Measurements from ENCODE around the gene GPD2. TPM values are rescaled to one million over a fixed set of nuclear protein-coding genes. Genes with fewer than 3 reads are reported as not detected.

GPD2 gene
- 114 and 131 TPM in 2 replicates for total RNA-seq (2014; rRNA removed)
- polyA plus RNA-seq (2012), result 14.3 TPM

DNA sequence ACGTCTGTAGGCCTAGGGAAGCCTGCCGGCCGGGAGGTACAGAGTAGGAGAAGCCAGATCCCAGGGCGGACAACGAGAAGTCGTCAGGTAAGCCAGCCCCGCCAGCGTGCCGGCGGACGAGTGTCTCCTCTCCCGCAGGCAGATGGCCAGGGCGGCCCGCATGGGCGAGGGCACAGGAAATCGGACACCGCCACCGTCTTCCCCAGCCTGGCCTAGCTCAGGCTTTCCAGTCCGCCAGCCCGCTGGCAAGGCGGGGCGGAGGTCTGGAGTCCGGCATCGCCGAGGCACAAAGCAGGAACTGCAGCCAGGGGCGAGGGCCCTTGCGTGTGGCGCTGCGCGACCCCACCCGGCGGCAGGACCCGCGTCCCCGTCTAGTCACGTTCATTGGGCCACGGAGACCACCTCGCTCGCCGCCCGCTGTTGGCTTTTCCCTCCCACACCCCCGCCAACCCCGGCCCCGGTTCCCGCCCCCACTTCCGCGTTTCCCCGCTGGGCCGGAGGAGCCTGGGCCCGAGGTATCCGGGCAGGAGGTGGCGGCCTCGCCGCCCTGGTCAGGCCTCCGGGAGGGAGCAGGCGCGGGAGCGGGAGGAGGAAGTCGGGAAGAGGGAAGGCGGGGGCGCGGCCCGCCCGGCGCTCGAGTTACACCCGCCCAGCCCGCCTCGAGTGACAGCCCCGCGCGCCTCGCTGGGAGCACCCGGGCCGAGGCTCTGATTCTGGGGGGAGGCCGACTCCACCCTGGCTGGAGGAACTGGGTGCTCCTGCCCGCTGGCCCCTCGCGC lies at the start of gene GPD2:
Gene GPD2 (plus strand): TSS at position 662 of the 779 bp plus-strand sequence. CDS start 39,727 bp downstream, outside the sequence.
- DNase-seq (ENCODE audit: low read depth), result peak; percentile 87

DNA sequence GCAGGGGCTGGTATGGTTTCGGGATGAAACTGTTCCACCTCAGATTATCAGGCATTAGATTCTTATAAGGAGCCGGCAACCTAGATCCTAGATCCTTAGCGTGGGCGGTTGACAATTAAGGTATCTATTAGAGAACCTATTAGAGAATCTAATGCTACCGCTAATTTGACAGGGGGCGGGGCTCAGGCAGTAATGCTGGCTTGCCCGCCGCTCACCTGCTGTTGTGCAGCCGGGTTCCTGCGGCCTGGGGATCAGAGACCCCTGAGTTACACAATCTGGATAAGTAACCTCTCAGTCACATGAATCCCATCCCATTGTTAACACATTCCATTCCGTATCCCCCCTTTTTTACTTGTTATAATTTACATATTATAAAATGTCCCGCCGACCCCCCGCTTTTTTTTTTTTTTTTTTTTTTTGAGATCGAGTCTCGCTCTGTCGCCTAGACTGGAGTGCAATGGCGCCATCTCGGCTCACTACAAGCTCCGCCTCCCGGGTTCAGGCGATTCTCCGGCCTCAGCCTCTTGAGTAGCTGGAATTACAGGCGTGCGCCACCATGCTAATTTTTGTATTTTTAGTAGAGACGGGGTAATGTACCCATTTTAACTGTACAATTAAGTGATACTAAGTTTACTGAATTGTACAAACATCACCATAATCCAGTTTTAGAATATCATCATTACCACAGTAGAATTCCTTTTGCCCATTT lies 42.0 kb upstream of the GPD2 start:
- no peak for DNase-seq (ENCODE audit: low read depth)

DNA sequence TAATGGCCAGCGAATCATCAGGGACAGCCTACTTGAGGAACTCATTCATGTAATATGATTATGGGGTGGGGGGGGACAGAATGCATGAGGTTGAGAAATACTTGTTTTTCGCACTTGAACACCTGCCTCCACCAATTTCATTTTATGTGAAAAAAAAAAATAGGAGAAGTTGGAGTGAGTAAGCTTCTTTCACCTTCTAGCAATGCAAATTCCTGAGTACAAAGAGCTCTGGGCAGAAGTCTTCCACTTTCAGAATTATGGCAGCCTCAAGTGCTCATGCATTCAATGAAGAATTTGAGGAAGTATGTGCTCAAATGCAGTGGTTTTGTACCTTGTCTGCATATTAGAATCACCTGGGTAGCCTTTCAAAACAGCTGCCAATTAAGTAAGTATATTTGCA lies 40.1 kb upstream of the GPD2 start:
- no peak for DNase-seq (ENCODE audit: low read depth)

DNA sequence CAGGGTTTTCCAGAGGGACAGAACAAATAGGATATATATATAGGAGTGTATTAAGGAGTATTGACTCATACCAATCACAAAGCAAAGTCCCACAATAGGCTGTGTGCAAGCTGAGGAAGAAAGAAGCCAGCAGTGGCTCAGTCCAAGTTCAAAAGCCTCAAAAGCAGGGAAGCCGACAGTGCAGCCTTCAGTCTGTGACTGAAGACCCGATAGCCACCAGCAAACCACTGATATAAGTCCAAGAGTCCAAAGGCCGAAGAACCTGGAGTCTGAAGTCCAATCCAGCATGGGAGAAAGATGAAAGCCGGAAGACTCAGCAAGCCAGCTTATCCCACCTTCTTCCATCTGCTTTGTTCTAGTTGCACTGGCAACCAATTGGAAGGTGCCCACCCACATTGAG lies 39.0 kb upstream of the GPD2 start:
- DNase-seq (ENCODE audit: low read depth), result no peak

DNA sequence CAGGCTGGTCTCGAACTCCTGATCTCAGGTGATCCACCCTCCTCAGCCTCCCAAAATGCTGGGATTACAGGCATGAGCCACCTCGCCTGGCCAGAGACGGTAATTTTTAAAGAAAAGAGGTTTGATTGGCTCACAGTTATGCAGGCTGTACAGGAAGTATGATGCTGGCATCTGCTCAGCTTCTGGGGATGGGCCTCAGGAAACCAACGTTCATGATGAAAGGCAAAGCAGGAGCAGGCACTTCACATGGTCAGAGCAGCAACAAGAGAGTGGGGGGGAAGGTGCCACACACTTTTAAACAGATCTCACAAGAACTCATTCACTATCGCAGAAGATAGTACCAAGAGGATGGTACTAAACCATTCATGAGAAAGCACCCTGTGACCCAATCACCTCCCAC lies 38.0 kb upstream of the GPD2 start:
- no peak for DNase-seq (ENCODE audit: low read depth)

DNA sequence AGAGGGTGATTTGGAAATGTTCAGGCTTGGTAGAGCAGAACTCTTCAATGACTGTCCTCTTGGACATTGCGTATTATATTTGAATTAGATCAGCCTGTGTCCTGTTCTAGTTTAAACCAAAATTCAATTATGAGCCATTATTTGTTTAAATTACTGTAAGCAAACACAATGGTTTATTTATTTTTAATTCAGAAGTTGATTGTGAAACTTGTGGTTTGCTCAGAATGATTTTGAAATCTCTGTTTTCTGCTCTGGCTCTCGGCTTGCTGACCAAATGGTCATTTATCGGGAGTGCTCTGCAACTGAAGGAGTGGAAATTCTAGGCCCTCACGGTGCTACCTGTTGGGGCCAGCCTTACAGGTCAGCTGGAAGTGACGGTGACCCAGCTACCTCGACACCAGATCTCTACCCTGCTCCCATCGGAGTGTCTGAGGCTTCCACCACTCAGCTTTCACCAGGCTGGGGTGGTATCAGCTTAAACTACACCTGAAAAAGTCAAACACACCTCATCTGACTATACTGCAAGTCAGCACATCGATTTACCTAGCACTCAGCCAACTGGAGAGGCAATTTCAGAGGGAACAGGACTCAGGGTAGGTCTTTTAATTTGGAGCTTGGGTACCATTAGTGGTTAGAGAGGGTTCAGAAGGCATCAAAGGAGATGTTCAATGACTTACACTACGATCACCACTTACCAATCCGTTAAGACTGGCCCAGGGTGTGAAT lies 36.8 kb upstream of the GPD2 start:
- peak; percentile 30 for DNase-seq (ENCODE audit: low read depth)

DNA sequence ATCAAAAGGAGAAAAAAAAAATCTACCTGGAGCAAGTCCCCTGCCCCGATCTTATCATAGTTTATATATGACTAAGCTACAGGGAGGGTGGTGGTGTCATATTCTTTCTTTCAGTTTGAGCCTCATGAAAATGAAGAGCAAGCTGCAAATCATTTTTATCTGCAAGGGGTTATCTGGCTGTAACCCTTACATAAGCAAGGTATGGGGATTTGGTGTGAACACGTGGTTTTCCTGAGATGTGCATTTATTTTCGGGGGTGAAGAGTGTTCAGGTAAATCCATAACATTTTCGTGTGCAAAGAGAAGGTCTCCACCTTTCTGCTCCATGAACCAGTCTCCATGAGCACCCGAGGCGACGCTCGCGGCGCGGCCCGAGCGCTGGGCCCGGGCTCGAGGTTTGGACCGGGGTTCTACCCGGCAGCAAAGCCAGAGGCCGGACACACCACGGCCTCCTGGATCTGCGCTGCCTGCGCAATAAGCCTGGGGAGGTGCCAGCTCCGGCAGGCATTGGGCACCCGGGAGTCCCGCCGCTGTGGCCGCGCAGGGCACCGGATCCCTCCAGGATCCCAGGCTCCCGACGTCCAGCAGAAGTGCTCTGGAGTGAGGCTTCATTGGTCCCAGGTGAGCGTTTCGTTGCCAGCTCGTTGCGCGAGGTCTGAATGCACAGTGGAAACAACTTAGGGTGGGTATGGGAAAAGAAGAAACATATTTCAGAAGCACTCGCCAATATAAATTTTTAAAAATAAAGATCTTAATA lies 36.1 kb upstream of the GPD2 start:
- DNase-seq (ENCODE audit: low read depth), result peak; percentile 83

DNA sequence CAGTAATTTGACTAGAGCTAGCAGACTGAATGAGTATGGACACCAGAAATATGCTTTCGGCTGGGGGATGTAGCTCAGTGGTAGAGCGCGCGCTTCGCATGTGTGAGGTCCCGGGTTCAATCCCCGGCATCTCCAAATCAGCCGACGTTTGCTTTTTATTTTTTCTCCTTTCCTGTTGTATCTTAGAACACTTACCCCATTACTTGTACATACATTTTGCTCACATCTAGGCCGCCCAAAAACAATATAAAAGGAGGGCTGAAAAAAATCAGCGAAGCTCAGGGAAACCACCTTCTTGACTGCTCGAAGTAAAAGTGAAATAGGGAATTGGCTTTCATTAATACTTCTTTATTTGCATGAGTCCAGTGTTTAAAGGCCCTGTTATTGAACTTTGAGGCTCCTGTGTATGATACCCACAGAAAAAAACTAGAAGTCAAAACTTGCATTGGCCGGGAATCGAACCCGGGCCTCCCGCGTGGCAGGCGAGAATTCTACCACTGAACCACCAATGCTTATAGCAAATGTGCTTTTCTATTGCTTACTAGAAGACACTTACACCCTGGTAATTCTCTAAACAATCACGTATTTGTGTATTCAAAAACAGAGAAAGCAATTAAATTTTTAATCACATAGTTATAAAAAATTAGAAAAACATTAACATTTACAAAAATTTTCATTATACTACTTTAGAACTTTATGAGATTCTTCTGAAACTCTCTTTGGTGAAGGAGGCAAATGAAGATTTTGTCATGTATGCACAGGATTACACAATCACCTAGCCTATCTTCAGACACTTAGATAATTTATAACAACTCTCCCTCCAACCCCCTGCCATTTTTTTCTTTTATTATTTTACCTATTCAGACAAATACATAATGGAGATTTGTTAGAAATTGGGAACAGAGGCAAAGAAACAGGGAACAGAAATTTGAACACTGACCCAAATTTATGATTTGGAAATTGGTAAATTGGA lies 35.2 kb upstream of the GPD2 start:
- peak; percentile 83 for DNase-seq (ENCODE audit: low read depth)

DNA sequence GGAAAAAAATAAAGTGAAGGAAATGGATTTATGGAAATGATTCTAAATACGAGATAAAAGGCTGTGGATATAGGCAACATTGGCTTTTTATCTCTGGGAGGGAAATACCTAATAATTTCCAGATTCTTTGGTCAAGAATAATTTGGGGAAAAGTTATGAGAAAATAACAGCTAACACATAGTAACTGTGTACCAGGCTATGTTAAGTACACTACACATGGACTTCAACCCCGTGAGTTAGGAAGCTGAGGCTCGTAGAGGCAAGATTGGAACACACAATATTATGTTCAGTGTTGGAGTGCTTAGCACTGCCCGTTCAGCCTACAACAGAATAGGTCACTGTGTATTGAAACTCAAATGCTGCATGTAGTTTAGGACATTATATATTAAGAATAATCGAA lies 34.3 kb upstream of the GPD2 start:
- DNase-seq (ENCODE audit: low read depth), result no peak

DNA sequence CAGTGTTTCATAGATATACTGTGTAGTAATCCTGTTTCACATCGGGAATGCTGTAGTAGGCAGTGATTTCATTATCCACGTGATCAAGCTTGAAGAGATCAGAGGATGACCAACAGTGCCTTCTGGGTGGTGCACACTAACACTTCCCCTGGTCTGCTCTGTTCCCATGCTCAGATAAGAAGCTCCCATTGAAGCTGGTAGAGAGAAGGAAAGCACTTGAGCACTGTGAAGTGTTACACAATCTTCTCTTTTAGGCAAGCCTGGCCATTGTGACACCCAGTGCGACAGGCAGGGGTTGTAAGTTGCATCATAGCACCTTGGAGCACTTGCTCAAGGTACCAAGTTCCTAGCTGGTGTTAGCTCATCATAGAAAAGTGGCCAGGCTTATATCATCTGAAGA lies 30.6 kb upstream of the GPD2 start:
- DNase-seq (ENCODE audit: low read depth), result peak; percentile 30

DNA sequence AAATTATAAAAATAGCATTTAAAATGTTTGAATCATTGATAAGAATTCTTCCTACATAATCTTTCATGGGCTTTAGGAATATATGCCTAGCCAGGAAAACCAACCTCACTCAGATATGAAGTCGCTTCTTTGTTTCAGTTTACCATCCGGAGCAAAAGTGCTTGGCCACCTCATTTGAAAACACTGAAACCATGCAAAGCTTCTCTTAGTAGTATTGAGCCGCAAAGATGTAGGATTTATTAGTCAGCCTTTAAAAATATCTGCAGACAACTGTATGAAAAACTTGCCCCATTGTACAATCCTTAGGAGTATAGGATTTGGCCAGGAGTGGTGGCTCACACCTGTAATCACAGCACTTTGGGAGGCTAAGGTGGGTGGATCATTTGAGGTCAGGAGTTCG lies 24.3 kb upstream of the GPD2 start:
- DNase-seq (ENCODE audit: low read depth), result no peak

DNA sequence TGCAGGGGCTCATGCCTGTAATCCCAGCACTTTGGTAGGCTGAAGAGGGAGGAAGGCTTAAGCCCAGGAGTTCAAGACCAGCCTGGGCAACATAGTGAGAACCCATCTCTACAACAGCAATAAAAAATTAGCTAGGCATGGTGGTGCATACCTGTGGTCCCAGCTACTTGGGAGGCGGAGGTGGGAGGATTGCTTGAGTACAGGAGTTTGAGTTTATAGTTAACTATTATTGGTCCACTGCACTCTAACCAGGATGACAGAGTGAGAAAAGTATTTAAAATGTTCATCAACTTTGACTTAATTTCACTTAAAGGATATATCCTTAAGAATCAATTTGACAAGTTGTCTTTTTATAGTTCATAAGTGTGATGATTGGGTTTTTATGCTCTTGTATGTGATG lies 14.3 kb upstream of the GPD2 start:
- DNase-seq (ENCODE audit: low read depth), result no peak

DNA sequence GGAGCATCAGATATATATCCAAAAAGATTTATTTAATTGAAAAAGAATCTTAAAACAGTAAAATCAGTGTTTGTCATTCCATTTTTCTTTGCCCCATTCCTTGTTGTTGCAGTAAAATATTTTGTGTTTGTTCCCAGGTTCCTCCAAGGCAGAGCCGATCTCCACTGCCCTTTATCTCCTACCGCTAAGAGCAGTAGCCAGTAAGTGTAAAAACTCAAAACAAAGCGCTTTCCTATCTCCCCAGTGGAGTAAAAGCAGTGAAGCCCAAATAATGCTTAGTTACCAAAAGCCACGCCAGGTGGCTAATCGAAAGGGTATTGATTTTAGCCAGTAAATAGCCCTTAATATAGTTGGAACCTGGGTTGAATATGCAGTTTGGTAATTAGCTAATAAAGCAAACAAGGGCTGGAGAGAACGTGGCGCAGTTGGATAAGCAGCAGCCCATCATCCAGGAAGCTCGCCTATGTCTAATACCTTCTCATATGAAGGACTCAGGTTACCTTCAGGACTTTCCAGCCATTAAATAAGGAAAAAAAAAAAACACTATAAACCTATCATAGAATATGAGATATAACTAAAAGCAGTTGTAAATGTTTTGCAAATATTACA lies 12.4 kb upstream of the GPD2 start:
- DNase-seq (ENCODE audit: low read depth), result no peak

DNA sequence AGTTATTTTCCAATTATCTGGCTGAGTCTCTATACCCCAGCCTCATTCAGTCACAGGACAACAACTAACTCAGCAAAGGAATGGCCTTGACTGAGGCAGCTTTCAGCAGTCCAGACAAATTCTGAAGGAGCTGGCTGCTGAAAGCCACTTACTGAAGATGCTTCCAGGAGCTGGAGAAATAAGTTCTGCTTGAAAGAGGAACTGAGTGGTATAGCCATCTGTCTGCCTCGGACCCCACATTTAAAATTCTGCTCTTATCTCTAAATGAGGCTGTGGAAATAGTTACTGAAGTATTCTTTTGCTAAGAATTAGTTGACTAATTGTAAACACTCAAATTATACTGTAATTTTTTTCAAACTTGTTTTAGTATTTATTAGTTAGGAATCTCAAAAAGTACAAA lies 9.1 kb upstream of the GPD2 start:
- DNase-seq (ENCODE audit: low read depth), result no peak

DNA sequence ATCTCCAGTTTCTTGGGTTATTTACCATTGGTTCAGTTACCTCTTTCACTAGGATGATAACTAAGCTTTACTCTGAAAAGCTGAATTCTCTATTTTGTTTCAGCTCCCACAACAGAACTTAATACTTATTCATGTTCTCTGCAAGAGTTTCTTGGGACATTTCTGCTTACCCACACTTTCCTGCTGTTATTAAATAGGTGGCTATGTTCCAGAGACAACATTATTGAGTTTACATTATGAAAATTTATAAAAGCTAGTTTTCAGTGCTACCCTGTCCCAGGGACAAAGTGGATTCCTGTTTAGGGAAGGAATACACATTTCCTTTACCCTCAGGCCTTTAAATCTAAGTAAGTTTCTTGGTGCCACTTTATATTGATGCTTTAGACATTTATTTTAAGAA lies 7.0 kb upstream of the GPD2 start:
- no peak for DNase-seq (ENCODE audit: low read depth)

DNA sequence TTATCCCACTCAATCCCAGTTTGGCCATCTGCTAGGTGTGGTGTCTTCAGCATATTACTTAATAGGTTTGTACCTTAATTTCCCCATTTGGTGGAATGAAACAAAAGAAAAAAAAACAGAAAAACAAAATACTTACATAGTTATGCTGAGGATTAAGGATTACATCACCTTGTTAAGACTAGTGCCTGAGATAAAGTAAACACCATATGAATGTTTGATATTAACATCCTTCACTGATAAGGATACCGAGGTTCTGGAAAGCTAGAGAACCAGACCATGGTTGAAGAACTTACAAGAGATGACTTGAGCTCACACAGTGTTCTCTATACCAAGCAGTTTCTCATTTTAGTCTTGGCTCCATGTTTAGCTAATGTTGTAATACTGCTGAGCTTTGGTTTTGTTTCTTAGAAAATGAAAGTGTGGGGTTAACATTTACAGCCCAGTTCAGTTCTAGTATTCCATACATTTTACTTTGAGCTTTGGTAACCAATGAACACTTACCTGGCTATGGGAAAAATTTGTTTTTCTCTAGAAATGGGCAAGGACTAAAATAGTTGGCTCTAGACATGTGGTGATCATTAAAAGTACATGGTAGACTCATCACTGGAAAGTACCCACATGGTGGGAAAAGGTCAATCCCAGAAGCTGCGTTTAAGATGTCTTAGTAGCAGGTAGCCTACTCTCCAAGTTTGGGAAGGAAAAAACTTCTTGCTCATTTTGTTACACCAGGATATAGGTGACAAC lies 5.8 kb upstream of the GPD2 start:
- DNase-seq (ENCODE audit: low read depth), result no peak

DNA sequence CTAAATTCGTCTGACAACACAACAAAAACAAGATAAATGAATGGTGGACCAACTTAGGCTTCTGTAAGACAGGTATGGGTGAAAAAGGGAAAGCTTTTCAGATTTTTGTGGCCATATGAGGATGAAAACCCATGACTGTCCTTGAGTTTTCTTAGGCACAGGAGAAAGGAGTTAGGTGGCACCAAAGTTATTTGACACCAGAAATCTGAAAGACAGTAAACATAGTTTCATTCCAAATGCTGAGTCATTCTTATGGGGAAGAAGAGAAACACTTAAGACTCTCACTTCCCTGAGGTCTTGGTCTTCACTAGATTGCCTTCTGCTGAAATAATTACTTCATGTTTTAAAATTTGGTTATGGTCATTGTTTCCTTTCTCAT lies 5.2 kb upstream of the GPD2 start:
- peak; percentile 72 for DNase-seq (ENCODE audit: low read depth)

DNA sequence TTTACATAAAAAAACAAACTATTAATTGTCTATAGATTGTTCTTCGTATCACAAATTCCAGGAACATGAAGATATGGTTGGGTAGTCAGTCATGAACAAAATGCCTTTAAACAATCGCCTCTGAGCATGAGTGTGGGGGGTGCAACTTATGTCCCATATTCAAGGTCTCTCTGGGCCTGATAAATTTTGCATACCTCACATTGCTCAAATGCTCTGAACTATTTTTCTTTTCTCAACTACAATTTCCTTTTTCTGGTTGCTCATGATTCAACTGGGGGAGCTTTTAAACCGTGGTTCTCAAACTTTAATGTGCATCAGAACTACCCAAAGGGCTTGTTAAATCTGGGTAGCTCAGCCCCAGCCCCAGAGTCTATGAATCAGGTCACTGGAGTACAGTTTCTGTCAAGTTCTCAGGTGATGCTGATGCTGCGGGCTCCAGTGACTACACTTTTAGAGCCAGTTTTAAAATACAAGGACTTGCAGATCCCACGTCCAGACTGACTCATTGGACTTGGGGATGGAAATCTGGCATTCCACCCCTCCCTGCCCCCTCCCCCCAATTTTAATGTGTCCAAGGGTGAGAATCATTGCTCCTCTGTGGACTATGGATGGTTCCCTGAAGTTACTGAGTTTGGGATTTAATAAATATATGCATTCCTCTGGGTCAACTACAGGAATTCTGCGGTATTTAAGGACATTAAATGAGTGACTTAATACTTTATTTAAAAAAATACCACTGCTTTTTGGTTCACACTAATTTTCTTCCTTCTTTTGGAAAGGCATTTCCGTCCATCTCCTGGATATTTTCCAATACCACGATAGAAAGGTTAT lies 1.5 kb upstream of the GPD2 start:
- DNase-seq (ENCODE audit: low read depth), result no peak

DNA sequence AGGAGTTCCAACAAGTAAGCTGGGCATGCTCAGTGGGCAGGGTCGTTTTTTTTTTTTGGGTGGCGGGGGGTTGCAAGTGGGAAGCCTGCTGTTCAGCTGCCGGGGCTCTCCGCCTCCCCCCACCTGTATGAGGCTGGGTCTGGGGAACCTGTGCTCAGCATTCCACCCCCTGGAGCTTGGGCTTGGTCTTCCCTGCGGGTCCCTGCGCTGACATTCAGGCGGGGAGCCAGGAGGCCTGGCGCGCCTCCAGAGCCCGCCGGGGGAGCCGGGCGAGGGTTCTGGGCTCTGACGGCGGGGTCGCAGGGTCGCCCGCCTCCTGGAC lies 822 bp upstream of the GPD2 start:
- DNase-seq (ENCODE audit: low read depth), result no peak
